NCI-H82 treated with DMSO at 0.1 percent for 48 hours (cell line): Measurements from ENCODE around the gene LINC00237.
A peak's percentile ranks its signal among the peaks of the same experiment; 100 is the strongest.

Experiments
- DNase-seq: peaks from one replicate; lab custom pipeline; 2025; ENCODE audit not compliant: unreplicated experiment; lab: John Stamatoyannopoulos, UW

Gene LINC00237

DNA sequence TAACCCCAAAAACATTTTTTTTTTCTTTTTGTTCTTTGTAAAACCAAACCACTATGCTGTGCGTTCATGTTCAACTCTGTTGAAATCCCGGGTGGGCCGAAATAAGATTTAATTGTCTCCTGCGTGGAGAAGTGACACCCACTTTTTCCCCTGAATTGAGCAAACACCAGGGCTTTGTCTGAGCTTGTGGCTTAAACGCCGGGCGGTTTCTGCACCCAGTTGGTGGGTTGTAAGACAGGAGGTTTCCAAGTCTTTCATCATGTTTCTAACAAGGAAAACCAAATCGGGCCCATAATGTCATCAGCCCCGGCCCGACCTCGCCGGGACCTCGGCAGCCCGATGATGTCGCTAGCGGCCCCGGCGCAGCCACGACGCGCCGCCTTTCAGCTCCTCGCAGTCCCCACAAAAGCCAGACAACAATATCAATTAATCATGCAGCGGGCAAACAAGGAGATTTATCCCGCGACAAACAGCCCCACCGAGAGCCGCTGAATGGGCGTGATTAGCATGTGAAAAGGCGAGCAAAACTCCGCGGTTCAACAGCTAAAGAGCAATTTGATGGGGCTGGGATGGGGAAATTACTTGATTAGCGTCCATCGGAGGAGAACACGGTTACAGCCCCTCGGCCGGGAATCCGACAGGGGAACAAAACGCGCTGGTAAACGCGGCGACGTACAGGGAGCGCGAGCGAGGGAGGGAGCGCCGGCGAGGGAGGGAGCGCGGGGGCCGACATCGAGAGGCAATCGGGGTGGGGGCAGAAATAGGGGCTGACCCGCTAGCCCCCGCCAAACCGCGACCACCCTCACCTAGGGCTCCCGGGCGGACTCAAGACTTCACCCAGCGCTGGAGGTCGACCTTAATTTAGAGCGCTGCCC, 5.3 kb downstream of the LINC00237 start:
- DNase-seq, result no peak

DNA sequence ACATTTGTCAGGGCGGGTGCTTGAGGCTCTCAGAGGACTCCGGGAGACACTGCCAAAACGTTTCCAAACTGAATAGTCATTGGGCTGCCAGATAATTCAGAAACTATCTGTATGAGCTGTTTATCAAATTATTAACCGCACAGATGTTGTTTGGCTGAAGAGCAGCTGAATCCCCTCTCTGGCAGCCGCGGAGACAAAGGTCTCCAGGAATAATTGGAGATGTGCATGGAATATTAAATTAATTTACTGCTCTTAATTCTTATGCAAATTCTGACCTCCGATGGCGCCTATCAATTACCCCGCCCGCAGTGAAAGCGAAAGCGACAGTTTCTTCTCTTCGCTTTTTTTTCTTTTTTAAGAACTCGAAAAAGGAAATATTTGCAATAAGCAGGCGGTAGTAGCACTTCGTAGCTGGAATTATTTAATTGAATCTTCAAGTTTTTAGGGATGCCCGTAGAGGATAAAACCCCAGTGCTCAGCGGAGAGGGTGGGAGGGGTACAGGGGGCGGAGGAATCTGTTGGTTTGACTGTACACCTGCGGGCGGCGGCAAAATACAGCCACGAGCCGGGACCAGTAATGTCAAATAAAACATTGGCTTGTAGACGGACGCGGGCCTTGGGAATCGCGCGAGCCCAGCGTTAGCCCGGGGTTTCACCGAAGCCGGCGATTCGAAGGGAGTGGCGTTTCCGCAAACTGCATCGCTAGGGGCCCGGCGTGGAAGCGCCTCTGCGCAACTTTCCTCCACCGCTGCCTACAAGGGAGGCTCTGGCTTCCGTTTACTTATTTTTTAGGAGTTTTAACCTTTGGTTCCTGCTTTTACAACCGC, 6.2 kb downstream of the LINC00237 start:
- peak; percentile 5 for DNase-seq

DNA sequence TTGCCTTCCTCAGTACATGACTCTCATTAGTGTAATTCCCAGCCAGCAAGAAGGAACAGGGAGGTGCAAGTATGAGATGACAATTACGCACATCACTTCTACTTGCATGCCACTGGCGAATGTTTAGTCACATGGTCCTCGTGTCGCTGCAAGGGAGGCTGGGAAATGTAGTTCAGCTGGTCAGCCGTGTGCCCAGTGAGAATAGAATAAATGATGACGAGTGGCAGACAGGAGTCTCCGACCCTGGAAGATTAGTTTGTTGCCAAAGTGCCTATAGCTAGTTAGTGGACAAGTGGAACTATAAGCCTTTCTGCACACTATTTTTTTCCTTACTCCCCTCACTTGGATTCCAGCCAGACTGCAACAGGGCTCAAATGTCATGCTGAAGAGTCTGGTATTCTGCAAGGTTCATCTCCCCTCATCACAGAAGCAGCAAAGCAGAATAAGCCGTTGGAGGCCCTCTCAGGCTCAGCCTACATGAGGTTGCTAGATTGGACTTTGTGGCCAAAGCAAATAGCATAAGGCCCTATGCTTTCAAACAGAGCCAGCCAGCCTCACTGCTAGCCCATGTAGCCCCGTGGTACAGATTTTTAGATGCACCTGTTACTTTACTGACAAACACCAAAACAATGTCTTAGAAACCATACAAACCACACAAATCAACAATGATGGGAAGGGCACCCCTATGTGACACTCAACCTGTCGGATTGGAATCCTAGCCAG, 9.7 kb downstream of the LINC00237 start:
- DNase-seq, result peak; percentile 43

DNA sequence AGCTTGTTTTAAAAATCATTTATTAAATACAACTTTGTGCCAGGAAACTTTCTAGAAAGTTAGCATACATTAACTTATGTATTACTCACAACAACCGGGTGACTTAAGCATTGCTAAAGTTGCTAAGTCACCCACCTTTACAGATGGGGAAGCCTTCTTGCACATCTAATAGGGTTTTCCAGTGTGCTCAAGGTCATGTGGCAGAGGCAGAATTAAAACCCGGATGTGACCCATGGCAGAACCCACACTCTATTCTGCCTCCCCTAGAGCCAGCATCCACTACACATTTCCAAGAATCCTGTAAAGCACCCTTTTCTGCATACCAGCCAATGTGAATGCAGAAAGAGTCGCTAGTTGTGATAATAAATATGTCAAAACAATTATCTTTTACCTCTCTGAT, 13.4 kb downstream of the LINC00237 start:
- no peak for DNase-seq

DNA sequence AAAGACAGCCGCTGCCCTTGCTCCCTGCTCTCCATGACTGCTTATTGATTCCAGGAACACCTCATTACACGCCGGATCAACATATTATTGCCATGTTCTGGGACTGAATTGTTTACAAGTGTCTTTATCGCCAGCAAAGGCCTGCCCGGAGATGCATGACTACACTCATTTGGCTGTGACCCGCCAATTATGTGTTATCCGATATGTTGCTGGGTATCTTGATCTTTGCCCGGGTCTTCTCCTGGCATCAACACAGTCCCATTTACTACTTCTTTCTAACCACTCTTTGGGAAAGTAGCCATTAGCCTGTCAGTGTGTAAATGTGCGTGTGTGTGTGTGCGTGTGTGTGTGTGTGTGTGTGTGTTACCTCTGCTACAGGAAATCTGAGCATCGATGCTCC, 15.4 kb downstream of the LINC00237 start:
- no peak for DNase-seq

DNA sequence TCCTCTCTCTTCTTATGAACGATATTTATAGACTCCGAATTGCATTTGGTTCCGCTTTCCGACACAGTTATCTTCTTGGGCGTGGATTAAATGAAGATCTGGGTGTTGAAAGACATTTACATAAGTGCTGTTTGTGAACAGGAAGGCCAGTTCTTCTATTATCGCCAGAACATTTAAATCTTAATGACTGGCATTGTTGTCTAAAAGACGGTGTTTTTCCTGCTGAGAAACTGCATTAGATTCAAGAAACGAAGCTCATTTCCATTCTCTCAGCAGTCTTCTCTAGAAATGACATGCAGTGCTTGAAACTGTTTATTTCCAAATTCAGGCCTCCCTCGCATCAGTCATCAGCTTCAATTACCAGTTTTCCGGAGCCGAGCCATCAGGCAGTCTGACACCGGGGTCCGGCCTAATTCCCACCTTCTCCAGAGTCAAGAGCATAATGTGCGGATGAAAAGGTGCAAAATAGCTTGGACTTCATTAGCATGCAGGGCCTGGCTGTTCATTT, 16.0 kb downstream of the LINC00237 start:
- DNase-seq, result no peak

DNA sequence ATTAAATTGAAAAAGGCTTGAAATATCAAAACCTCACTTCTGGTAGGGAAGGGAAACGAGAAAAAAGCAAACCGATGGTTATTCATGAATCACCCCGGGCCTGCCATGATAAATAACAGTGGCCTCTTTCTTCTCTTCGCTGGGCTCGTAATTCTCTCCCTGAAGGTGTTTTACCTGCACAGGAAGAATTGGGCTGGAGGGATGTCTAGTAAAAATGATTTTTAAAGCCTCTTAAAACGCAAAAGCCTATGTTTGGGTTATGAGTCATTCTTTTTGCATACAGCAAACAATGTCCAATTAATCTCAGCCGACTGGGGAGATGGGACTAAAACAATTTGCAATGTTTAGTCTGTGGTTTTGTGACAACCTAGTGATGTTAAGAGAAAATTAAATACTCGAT, 16.8 kb downstream of the LINC00237 start:
- no peak for DNase-seq

DNA sequence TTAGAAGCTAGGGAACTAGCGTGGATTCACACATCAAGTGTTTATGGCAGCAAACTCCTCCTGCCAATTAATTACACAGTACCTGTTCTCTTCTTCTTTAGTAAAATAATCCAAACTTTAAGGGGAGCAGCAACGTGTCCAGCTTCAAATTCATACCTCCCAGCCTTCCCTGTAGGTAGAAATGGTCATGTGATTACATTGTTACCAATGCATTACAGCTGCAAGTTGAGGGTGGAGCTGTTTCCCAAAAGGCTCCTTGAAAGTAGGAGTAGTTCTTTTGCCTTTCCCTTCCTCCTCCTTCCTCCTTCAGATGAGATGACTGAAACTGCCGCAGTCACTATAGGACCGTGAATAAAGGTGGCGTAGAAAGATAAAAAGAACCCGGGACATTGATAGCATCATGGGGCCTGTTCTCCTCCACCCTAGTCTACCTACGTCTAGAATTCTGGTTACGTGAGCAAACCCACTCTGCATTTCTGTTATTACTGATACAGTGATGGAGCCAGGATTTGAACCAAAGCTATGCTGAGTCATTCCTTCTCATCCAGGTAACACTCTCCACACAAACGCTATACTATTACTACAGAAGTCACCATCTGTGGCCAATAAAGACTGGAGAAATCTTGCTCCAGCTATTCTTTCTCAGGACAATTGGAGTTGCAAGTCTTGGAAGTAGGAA, 18.2 kb downstream of the LINC00237 start:
- no peak for DNase-seq

DNA sequence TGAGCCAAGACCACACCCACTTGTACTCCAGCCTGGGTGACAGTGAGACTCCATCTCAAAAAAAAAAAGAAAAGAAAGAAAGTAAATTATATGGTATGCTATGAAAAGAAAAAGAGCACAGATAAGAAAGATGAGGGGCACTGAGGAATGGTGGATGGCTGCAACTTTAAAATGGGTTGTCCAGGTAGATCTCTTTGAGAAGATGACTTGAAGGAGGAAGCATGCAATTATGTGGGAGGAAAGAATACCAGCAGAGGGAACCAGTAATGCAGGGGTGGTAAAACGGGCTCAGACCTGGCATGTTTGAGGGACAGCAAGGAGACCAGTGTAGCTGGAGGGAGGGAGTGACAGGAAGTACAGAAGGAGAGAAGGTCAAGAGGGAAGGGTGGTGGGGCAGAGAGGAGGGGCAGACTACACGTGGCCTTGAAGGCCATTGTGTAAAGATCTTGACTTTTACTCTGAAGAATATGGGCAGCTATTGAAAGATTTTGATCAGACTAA, 22.3 kb downstream of the LINC00237 start:
- DNase-seq, result no peak

DNA sequence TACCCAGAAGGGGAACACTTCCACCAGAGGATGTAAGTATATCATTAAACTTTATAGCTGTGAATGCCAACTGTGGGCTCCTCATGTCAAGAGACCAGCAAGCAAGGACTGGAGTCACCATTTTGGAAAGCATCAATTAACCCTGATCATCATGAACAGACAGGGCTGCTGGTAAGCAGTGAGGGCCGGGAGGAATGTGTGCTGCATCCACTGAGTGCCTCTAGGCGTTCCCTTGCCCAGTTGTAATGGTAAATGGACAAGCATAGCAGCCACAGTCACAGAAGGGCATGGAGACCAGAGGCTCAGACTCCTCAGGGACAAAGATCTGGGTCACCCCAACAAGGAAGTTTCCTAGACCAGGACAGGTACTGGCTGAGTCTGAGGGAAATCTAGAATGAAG, 23.6 kb downstream of the LINC00237 start:
- DNase-seq, result no peak

DNA sequence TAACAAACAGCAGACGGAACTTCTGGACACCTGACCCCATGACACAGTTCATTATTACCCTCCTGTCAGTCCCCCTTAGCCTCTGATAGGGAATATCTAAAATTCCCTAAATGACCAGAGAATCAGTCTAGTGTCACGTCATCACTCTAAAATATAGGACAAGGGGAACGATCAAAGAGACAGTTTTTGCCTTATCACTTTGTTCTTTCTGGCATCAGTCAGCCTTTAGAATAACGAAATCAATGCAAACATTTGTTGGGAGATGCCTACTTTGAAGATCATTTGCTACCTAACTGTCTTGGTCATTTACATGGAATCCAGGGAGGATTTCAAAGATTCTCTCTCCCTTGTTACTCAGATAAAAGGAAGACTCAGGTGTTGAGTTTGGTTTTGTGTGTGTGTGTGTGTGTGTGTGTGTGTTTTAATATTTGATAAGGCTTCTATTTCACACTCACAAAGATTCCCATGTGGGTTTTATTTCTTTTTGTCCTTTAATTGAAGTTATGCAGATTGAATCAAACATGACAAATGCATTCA, 28.3 kb downstream of the LINC00237 start:
- DNase-seq, result no peak

DNA sequence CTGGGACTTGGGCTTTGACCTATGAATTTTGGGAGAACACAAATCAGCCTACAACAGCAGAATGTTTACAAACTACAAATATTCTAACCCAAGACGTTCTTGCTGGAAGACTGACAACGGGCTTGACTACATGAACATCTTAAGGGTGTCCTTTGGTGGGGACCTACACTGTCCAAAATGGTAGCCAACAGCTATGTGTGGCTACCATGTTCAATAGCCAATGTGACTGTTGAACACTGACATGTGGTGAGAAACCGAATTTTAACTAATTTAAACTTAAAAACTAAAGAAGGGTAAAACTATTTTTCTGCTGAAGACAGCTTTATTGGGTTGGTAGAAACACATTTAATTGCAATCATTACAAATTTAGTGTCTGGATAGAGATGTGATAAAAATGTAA, 30.1 kb downstream of the LINC00237 start:
- no peak for DNase-seq

DNA sequence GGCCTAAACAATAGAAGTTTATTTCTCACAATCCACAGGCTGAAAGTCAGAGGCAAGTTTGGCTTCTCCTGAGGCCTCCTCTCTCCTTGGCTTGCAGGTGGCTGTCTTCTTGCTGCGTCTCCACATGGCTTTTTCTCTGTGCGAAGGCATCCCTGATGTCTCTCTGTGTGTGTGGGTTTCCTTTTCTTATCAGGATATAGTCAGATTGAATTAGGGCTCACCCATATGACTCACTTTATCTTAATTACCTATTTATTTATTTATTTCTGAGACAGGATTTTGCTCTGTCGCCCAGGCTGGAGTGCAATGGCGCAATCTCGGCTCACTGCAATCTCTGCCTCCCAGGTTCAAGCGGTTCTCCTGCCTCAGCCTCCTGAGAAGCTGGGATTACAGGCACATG, 30.7 kb downstream of the LINC00237 start:
- DNase-seq, result no peak

DNA sequence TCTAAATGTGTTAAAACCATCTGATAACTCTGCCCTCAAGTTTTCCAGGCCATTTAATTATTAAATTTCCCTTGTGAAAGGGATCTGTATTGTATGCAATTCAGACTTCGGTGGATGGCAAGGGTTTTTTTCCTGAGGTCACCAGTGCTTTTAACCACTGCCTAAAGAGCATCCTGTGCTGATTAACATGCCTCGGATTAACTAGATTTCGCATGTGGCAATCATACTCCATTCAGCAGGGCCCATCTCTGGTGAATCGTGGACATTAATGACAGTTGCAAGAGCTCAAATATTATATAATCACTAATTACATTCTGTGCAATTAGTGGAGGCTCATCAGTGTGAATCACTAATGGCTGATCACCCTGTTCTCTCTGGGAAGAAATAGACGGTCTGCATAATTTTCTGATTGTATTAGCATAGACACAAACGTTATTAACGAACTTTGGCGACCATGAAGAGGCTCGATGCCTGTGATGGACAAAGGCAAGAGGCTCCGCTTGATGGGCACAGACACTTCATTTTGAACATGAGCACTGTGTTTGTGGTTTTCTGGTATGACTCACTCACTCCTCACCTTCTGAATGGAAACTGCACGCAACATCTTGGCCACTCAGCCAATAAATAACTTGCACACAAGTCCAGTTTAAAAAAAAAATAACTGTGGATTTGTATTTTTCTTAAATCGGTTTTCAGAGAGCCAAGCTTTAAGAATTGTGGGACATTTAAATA, 31.4 kb downstream of the LINC00237 start:
- DNase-seq, result no peak

DNA sequence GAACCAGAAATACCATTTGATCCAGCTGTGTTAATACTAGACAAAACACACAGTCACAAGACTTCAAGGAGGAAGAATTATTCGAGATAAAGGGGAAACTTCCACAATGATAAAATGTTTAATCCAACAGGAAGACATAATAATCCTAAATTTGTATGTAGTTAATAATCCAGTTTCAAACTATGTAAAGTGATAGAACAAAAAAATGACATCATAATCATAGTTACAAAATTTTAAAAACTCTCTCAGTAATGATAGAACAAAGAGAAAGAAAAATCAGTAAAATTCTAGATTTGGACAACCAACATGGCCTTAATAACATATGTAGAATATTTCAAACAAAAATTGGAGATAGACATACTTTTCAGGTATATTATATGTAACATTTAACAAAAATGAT, 38.9 kb downstream of the LINC00237 start:
- no peak for DNase-seq

DNA sequence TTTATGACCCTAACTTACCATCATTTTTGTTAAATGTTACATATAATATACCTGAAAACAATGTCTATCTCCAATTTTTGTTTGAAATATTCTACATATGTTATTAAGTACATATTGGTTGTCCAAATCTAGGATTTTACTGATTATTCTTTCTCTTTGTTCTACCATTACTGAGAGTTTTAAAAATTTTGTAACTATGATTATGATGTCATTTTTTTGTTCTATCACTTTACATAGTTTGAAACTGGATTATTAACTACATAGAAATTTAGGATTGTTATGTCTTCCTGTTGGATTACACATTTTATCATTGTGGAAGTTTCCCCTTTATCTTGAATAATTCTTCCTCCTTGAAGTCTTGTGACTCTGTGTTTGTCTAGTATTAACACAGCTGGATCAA, 41.2 kb downstream of the LINC00237 start:
- DNase-seq, result no peak

DNA sequence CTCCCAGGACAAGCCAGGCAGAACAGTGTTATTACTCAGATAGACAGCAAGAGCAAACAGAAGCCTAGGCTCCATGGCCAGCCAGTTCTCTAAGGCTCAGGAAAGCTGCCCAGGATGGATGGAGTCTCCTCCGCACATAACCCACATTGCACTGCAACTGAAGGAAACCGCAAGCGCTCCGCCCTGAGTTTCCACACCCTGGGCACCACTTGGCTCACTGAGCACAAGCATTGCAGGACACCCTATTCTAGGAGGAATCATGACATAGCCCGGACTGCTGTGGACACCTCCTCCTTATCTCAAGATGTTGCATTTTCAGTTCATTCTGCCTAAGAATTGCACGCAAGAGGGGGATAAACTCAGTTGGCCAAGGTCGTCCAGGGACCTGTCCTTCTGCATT, 42.9 kb downstream of the LINC00237 start:
- DNase-seq, result no peak

DNA sequence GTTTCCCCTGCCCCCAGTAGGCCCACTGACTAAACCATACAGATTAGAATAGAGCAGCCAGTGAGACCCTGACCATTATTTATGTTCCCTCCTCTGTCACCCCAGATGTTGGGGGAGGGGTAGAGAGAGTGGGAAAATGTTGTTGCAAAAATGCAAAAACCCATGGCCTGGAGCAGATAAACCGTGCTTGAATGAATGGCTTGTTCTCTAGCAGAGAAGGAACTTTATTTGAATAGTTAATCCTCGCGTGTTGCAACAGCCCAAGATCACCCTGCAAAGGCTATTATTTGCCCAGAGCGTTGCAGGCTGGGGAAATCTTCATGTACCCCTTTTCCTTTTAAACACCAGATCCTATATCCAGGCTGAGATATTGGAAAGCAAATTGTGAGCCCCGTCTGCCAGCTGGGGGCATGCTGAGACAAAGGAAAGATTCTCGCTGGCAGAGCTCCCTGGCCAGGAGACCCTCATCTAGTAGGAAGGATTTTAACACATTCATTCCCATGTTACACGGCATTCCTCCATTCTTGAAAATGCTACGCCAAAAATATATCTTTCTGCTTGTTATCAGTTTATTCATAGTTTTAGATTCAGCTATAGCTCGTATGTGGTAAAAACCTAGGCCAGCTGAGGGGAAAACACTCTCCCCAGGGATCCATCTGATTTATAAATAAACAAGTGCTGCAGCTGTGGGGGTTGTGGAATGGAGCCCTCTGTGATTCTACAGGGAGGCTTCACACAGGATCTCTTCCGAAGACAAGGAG, 53.0 kb downstream of the LINC00237 start:
- DNase-seq, result no peak

DNA sequence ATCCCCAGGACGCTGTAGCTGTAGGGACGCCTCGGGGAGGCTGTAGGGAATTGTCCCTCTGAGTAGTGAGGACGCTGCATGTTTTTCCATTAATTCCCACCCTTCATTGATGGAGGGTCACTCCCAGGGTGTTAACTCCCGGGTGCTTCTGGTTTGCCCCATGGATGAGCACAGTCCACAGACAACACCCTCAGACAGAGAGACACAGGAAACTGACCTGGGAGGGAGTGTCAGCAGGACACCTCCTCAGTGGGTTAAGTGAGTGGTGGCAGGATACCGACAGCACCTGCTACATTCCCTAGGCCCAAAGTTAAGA, 53.5 kb downstream of the LINC00237 start:
- DNase-seq, result no peak
